MM.1S (cell line): ENCODE results near the gene CD81.
"Not testable (repeated sequence)": the region's sequence is repeated elsewhere in the genome, so short reads cannot be mapped to it uniquely, and the experiment has no call there.

Source experiments
- DNase-seq: peaks from one replicate; pipeline ENCODE4 v3.0.0-alpha.2; 2015
- H2AFZ ChIP-seq: fragments of 300-600 bp; sonication (generic); 2 replicates; pipeline ENCODE4 v1.6.0; 2016; ENCODE audit warnings: antibody characterized with exemption, low read length
- H3F3A ChIP-seq: fragments of 300-600 bp; sonication (generic); 2 replicates; pipeline ENCODE4 v1.6.1; 2016; ENCODE audit warnings: mild to moderate bottlenecking, antibody characterized with exemption, low read length, moderate library complexity, mixed read lengths; ENCODE audit not compliant: insufficient read depth
- H3K27ac ChIP-seq: fragments of 300-600 bp; sonication (generic); 2 replicates; pipeline ENCODE4 v1.5.1; 2016; ENCODE audit warnings: mild to moderate bottlenecking, low read length
- H3K27me3 ChIP-seq: fragments of 300-600 bp; sonication (generic); replicated peaks from 2 replicates; pipeline ENCODE4 v1.6.0; 2016; ENCODE audit warnings: low read length; ENCODE audit not compliant: insufficient read depth
- H3K36me3 ChIP-seq: fragments of 300-600 bp; sonication (generic); replicated peaks from 2 replicates; pipeline ENCODE4 v1.6.1; 2016; ENCODE audit warnings: mild to moderate bottlenecking, low read length, mixed read lengths; ENCODE audit not compliant: insufficient read depth
- H3K4me1 ChIP-seq: fragments of 300-600 bp; sonication (generic); 2 replicates; pipeline ENCODE4 v1.6.1; 2016; ENCODE audit warnings: low read length, mixed read lengths
- H3K4me2 ChIP-seq: fragments of 300-600 bp; sonication (generic); 2 replicates; pipeline ENCODE4 v1.6.0; 2016; ENCODE audit warnings: low read depth, low read length
- H3K4me3 ChIP-seq: fragments of 300-600 bp; sonication (generic); 2 replicates; pipeline ENCODE4 v1.5.1; 2016; ENCODE audit warnings: low read length, mixed read lengths
- H3K79me2 ChIP-seq: fragments of 300-600 bp; sonication (generic); 2 replicates; pipeline ENCODE4 v1.6.1; 2016; ENCODE audit warnings: mixed run types, low read length, mixed read lengths
- H3K9ac ChIP-seq: fragments of 300-600 bp; sonication (generic); 2 replicates; pipeline ENCODE4 v1.6.1; 2016; ENCODE audit warnings: low read length, mixed read lengths
- H3K9me2 ChIP-seq: fragments of 300-600 bp; sonication (generic); replicated peaks from 2 replicates; pipeline ENCODE4 v1.6.1; 2016; ENCODE audit warnings: mild to moderate bottlenecking, low read length, mixed read lengths; ENCODE audit not compliant: insufficient read depth
- H3K9me3 ChIP-seq: fragments of 300-600 bp; sonication (generic); replicated peaks from 2 replicates; pipeline ENCODE4 v1.6.1; 2016; ENCODE audit warnings: mild to moderate bottlenecking, low read length, mixed read lengths; ENCODE audit not compliant: insufficient read depth
- H4K20me1 ChIP-seq: fragments of 300-600 bp; sonication (generic); 2 replicates; pipeline ENCODE4 v1.6.1; 2016; ENCODE audit warnings: mild to moderate bottlenecking, low read length, moderate library complexity, mixed read lengths; ENCODE audit not compliant: insufficient read depth
- CTCF ChIP-seq: fragments of 300-600 bp; sonication (generic); IDR thresholded peaks from 2 replicates; pipeline ENCODE4 v1.5.1; 2016; ENCODE audit warnings: antibody characterized with exemption, low read length, mixed read lengths
- EZH2 ChIP-seq: fragments of 300-600 bp; sonication (generic); optimal IDR thresholded peaks from 2 replicates; pipeline ENCODE3; 2017; ENCODE audit warnings: low read depth, mild to moderate bottlenecking, antibody characterized with exemption, low read length, mixed read lengths
- EZH2phosphoT487 ChIP-seq: fragments of 300-600 bp; sonication (generic); IDR thresholded peaks from 2 replicates; pipeline ENCODE4 v1.6.1; 2018; ENCODE audit warnings: antibody characterized with exemption, low read length

The CD81 gene

GRCh38 chr11:2363577-2364370, 13.3 kb upstream of the CD81 start:
- no peak for DNase-seq
- Histone ChIP-seq H3K79me2 (no peaks in the 10 kb centered on the region), H3K9ac (no peak overlapping the region), H3K36me3 (no peaks in the 10 kb centered on the region), H3K4me1 (no peaks in the 10 kb centered on the region), H4K20me1 (no peaks in the 10 kb centered on the region), H2AFZ (no peak overlapping the region), H3K9me3 (no peaks in the 10 kb centered on the region), H3K27me3 (peaks cover 92% of the 10 kb centered on the region), H3K4me3 (no peak overlapping the region), H3K27ac (no peak overlapping the region), H3F3A (no peaks in the 10 kb centered on the region), H3K9me2 (no peaks in the 10 kb centered on the region), H3K4me2 (no peak overlapping the region)
- TF ChIP-seq EZH2, result no peak
- TF ChIP-seq CTCF, result no peak
- TF ChIP-seq EZH2phosphoT487, result no peak

GRCh38 chr11:2364386-2364785, 12.7 kb upstream of the CD81 start:
- not testable (repeated sequence) for H3K4me1 ChIP-seq, H3K27ac ChIP-seq, DNase-seq, H3F3A ChIP-seq, H2AFZ ChIP-seq, H3K4me3 ChIP-seq, H3K79me2 ChIP-seq, H3K9ac ChIP-seq, H3K9me3 ChIP-seq, H3K36me3 ChIP-seq, H3K4me2 ChIP-seq, H3K9me2 ChIP-seq, H4K20me1 ChIP-seq
- peaks cover 95% of the 10 kb centered on the region for H3K27me3 ChIP-seq

- H3F3A ChIP-seq, result no peaks in the 10 kb centered on the region
- H3K4me2 ChIP-seq, result no peak overlapping the region
- no peaks in the 10 kb centered on the region for H3K9me3 ChIP-seq
- H3K27ac ChIP-seq, result no peak overlapping the region
- no peaks in the 10 kb centered on the region for H3K9me2 ChIP-seq
- H3K27me3 ChIP-seq, result peaks cover 97% of the 10 kb centered on the region
- H3K4me3 ChIP-seq, result no peak overlapping the region
- no peaks in the 10 kb centered on the region for H3K36me3 ChIP-seq
- no peaks in the 10 kb centered on the region for H3K79me2 ChIP-seq
- no peaks in the 10 kb centered on the region for H3K4me1 ChIP-seq
- H3K9ac ChIP-seq, result no peak overlapping the region
- no peaks in the 10 kb centered on the region for H4K20me1 ChIP-seq
- no peak for DNase-seq
- H2AFZ ChIP-seq, result no peak overlapping the region
- TF ChIP-seq CTCF (no peak), EZH2 (no peak), EZH2phosphoT487 (no peak)
Measured at GRCh38 chr11:2365571-2366210, 11.4 kb upstream of the CD81 start.

- no peak overlapping the region for H3K9ac ChIP-seq
Measured at GRCh38 chr11:2366276-2366675, 10.8 kb upstream of the CD81 start.

More at GRCh38 chr11:2366276-2366675, 10.8 kb upstream of the CD81 start:
- H3K9me2 ChIP-seq, result no peaks in the 10 kb centered on the region
- no peaks in the 10 kb centered on the region for H3K4me1 ChIP-seq
- TF ChIP-seq CTCF, result no peak
- no peak for TF ChIP-seq EZH2phosphoT487
- TF ChIP-seq EZH2, result no peak
- no peak for DNase-seq
- no peaks in the 10 kb centered on the region for H3K79me2 ChIP-seq
- no peaks in the 10 kb centered on the region for H3K9me3 ChIP-seq
- H3K36me3 ChIP-seq, result no peaks in the 10 kb centered on the region
- H2AFZ ChIP-seq, result no peak overlapping the region
- H3K27ac ChIP-seq, result no peak overlapping the region
- no peak overlapping the region for H3K4me2 ChIP-seq
- no peaks in the 10 kb centered on the region for H3F3A ChIP-seq
- no peaks in the 10 kb centered on the region for H4K20me1 ChIP-seq
- no peak overlapping the region for H3K4me3 ChIP-seq
- H3K27me3 ChIP-seq, result peaks cover 99% of the 10 kb centered on the region
